ENCODE measurements around the gene CLSTN2.
A peak's percentile ranks its signal among the peaks of the same experiment; 100 is the strongest.

CLSTN2 gene

DNA sequence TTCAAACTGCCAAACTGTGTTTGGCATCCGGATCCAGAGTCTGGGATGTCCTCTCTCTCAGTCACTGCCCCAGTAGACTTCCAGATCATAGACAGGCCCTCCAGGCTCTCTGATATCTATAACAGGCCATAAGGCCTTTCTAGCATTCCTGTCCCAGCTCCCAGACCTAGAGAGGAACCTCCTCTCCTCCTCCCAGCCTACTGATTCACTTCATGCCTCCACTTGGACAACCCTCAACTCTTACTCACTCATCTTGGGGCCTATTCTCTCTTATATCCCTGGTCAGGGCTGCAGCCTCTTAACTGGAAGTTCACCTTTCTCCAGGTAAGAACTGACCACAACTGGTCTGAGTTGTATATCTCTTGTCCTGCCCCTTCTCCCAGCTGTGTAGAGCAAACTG lies 489.2 kb downstream of the CLSTN2 start:
- Histone ChIP-seq H2BK120ac (ENCODE audit: low read depth, low read length) (no peak overlapping the region), H4K8ac (ENCODE audit: low read length) (no peak overlapping the region), H2BK5ac (ENCODE audit: low read depth, low read length, poor library complexity, severe bottlenecking) (peak overlapping the region; percentile 61), H3K4me1 (ENCODE audit: control insufficient read depth, insufficient read depth, low read depth, low read length) (peaks cover 4% of the 10 kb centered on the region), H3K27me3 (ENCODE audit: control insufficient read depth in 1 of 2, insufficient read depth in 1 of 2, low read length in 2 of 2) (peaks cover 0 to under 1% of the 10 kb centered on the region in 2 experiments), H3K9me3 (ENCODE audit: control insufficient read depth, low read length) (no peaks in the 10 kb centered on the region), H3K14ac (ENCODE audit: low read length in 2 of 2) (no peak overlapping the region), H2AFZ (ENCODE audit: low read depth, low read length) (no peak overlapping the region), H2BK12ac (ENCODE audit: low read length in 2 of 2) (no peak overlapping the region), H3K79me1 (replicated peaks; ENCODE audit: low read length, poor library complexity, severe bottlenecking) (no peaks in the 10 kb centered on the region), H3K4me2 (ENCODE audit: low read length, poor library complexity, severe bottlenecking) (no peak overlapping the region), H3K4me3 (ENCODE audit: insufficient read depth in 1 of 2, low read depth in 1 of 2, low read length in 2 of 2) (no peak overlapping the region), H3K27ac (ENCODE audit: low read length, poor library complexity, severe bottlenecking) (peak overlapping the region; percentile 2), H3K23ac (ENCODE audit: low read length in 2 of 2) (no peak overlapping the region), H2BK15ac (ENCODE audit: low read depth, poor library complexity, severe bottlenecking) (no peak overlapping the region), H2AK5ac (ENCODE audit: low read length, severe bottlenecking) (peak overlapping the region; percentile 21), H3K18ac (ENCODE audit: low read depth in 1 of 2, low read length in 2 of 2) (no peak overlapping the region), H3K36me3 (ENCODE audit: control insufficient read depth in 1 of 2, insufficient read depth in 2 of 2, low read depth in 1 of 2, low read length in 2 of 2) (peaks cover 0 to 6% of the 10 kb centered on the region in 2 experiments), H3K9ac (ENCODE audit: low read length) (peak overlapping the region; percentile 39), H4K91ac (ENCODE audit: low read length) (no peak overlapping the region), H3K4ac (ENCODE audit: low read depth in 1 of 2, low read length in 2 of 2) (no peak overlapping the region)
- 90% methylated on average over 1 of the region's 1 CpG for WGBS
- no peak for DNase-seq

DNA sequence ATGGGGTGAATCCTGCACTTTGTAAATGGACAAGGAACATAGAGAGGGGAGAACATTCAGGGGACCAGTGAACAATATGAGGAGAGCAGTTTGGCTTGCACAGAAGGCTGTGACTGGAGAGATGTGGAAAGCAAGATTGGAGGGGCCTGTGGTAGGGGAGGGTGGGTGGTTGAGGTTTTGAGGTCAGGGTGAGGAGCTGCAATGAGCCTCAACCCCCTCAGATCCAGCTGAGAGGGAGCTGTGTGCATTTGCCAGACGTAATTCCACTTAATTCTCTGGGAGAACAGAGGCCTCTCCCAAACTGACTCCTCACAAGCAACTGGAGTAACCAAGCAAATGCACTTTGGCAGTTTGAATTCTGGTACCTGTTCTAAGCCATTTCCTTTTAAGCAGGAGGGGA lies 489.7 kb downstream of the CLSTN2 start:
- Histone ChIP-seq H3K27ac (ENCODE audit: low read length, poor library complexity, severe bottlenecking) (no peak overlapping the region), H3K14ac (ENCODE audit: low read length in 2 of 2) (no peak overlapping the region), H2AK5ac (ENCODE audit: low read length, severe bottlenecking) (peak overlapping the region; percentile 21), H2BK5ac (ENCODE audit: low read depth, low read length, poor library complexity, severe bottlenecking) (no peak overlapping the region), H2BK15ac (ENCODE audit: low read depth, poor library complexity, severe bottlenecking) (no peak overlapping the region), H3K4me2 (ENCODE audit: low read length, poor library complexity, severe bottlenecking) (no peak overlapping the region), H2BK12ac (ENCODE audit: low read length in 2 of 2) (no peak overlapping the region), H3K4me1 (ENCODE audit: control insufficient read depth, insufficient read depth, low read depth, low read length) (peaks cover 4% of the 10 kb centered on the region), H3K18ac (ENCODE audit: low read depth in 1 of 2, low read length in 2 of 2) (no peak overlapping the region), H2BK120ac (ENCODE audit: low read depth, low read length) (no peak overlapping the region), H3K4ac (ENCODE audit: low read depth in 1 of 2, low read length in 2 of 2) (no peak overlapping the region), H3K27me3 (ENCODE audit: control insufficient read depth in 1 of 2, insufficient read depth in 1 of 2, low read length in 2 of 2) (peaks cover 0 to 3% of the 10 kb centered on the region in 2 experiments), H3K23ac (ENCODE audit: low read length in 2 of 2) (no peak overlapping the region), H3K9ac (ENCODE audit: low read length) (no peak overlapping the region), H3K36me3 (ENCODE audit: control insufficient read depth in 1 of 2, insufficient read depth in 2 of 2, low read depth in 1 of 2, low read length in 2 of 2) (peaks cover 0 to 6% of the 10 kb centered on the region in 2 experiments), H3K4me3 (ENCODE audit: insufficient read depth in 1 of 2, low read depth in 1 of 2, low read length in 2 of 2) (no peak overlapping the region), H3K79me1 (replicated peaks; ENCODE audit: low read length, poor library complexity, severe bottlenecking) (no peaks in the 10 kb centered on the region), H4K8ac (ENCODE audit: low read length) (no peak overlapping the region), H4K91ac (ENCODE audit: low read length) (no peak overlapping the region), H2AFZ (ENCODE audit: low read depth, low read length) (no peak overlapping the region), H3K9me3 (ENCODE audit: control insufficient read depth, low read length) (no peaks in the 10 kb centered on the region)
- 53% methylated on average over 1 of the region's 1 CpG for WGBS
- no peak for DNase-seq

DNA sequence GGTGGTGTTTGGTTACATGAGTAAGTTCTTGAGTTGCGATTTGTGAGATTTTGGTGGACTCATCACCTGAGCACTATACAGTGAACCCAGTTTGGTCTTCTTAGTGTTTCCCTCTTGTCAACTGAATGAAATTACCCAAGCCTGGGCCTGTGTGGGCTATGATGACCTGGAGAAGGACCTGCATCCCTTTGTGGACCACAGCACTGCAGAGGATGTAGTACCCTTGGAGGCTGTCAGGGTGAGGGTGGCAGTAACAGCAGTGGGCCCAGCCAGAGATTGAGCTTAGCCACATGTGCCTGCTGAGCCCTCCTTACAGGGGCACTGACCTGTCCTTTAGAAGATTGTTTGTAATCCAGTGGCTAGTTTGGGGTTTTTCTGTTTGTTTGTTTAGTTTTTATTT lies 492.8 kb downstream of the CLSTN2 start:
- no peak overlapping the region for H3K27ac ChIP-seq (ENCODE audit: low read length, poor library complexity, severe bottlenecking)
- WGBS: 100% methylated on average over 1 of the region's 1 CpG
- no peaks in the 10 kb centered on the region for H3K79me1 ChIP-seq (replicated peaks; ENCODE audit: low read length, poor library complexity, severe bottlenecking)
- peak overlapping the region; percentile 1 for H2AK5ac ChIP-seq (ENCODE audit: low read length, severe bottlenecking)
- no peak overlapping the region for H3K4me3 ChIP-seq (ENCODE audit: insufficient read depth in 1 of 2, low read depth in 1 of 2, low read length in 2 of 2)
- no peak overlapping the region for H2BK5ac ChIP-seq (ENCODE audit: low read depth, low read length, poor library complexity, severe bottlenecking)
- no peak overlapping the region for H2AFZ ChIP-seq (ENCODE audit: low read depth, low read length)
- H2BK15ac ChIP-seq (ENCODE audit: low read depth, poor library complexity, severe bottlenecking): no peak overlapping the region
- H3K4me2 ChIP-seq (ENCODE audit: low read length, poor library complexity, severe bottlenecking): no peak overlapping the region
- peaks cover 0 to 6% of the 10 kb centered on the region in 2 experiments for H3K36me3 ChIP-seq (ENCODE audit: control insufficient read depth in 1 of 2, insufficient read depth in 2 of 2, low read depth in 1 of 2, low read length in 2 of 2)
- peaks cover 9% of the 10 kb centered on the region for H3K4me1 ChIP-seq (ENCODE audit: control insufficient read depth, insufficient read depth, low read depth, low read length)
- H2BK120ac ChIP-seq (ENCODE audit: low read depth, low read length): no peak overlapping the region
- no peak overlapping the region for H3K9ac ChIP-seq (ENCODE audit: low read length)
- H3K9me3 ChIP-seq (ENCODE audit: control insufficient read depth, low read length): no peaks in the 10 kb centered on the region
- H4K8ac ChIP-seq (ENCODE audit: low read length): no peak overlapping the region
- no peak overlapping the region for H2BK12ac ChIP-seq (ENCODE audit: low read length in 2 of 2)
- no peak for DNase-seq
- peaks cover 0 to 10% of the 10 kb centered on the region in 2 experiments for H3K27me3 ChIP-seq (ENCODE audit: control insufficient read depth in 1 of 2, insufficient read depth in 1 of 2, low read length in 2 of 2)
- H4K91ac ChIP-seq (ENCODE audit: low read length): no peak overlapping the region
- H3K18ac ChIP-seq (ENCODE audit: low read depth in 1 of 2, low read length in 2 of 2): no peak overlapping the region
- no peak overlapping the region for H3K14ac ChIP-seq (ENCODE audit: low read length in 2 of 2)
- no peak overlapping the region for H3K4ac ChIP-seq (ENCODE audit: low read depth in 1 of 2, low read length in 2 of 2)
- H3K23ac ChIP-seq (ENCODE audit: low read length in 2 of 2): no peak overlapping the region

DNA sequence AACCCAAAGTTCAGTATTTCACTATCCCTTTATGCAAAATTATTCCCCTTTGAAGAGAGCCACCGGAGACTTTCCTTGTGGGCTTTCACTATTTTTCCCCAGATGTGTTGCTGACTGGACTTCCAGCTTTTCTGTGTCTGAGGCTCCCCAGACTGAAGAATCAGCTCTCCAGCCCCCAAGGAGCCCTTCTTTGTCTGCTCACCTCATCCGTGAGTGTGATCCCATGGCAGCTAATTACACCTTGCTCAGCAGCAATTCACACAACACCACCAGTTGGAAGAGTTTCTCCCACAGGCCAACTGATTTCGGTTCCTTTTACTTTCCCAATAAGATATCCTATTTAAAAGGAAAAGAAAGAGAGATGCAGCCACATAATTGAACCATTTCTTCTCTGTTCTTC lies 493.4 kb downstream of the CLSTN2 start:
- Histone ChIP-seq H2AFZ (ENCODE audit: low read depth, low read length) (no peak overlapping the region), H3K79me1 (replicated peaks; ENCODE audit: low read length, poor library complexity, severe bottlenecking) (no peaks in the 10 kb centered on the region), H2BK12ac (ENCODE audit: low read length in 2 of 2) (no peak overlapping the region), H3K9ac (ENCODE audit: low read length) (no peak overlapping the region), H3K4me2 (ENCODE audit: low read length, poor library complexity, severe bottlenecking) (no peak overlapping the region), H3K27me3 (ENCODE audit: control insufficient read depth in 1 of 2, insufficient read depth in 1 of 2, low read length in 2 of 2) (peaks cover 0 to 10% of the 10 kb centered on the region in 2 experiments), H4K91ac (ENCODE audit: low read length) (no peak overlapping the region), H3K27ac (ENCODE audit: low read length, poor library complexity, severe bottlenecking) (no peak overlapping the region), H3K9me3 (ENCODE audit: control insufficient read depth, low read length) (no peaks in the 10 kb centered on the region), H2BK120ac (ENCODE audit: low read depth, low read length) (no peak overlapping the region), H3K4me3 (ENCODE audit: insufficient read depth in 1 of 2, low read depth in 1 of 2, low read length in 2 of 2) (no peak overlapping the region), H3K23ac (ENCODE audit: low read length in 2 of 2) (no peak overlapping the region), H4K8ac (ENCODE audit: low read length) (no peak overlapping the region), H3K4me1 (ENCODE audit: control insufficient read depth, insufficient read depth, low read depth, low read length) (peaks cover 7% of the 10 kb centered on the region), H2AK5ac (ENCODE audit: low read length, severe bottlenecking) (peak overlapping the region; percentile 71), H2BK15ac (ENCODE audit: low read depth, poor library complexity, severe bottlenecking) (no peak overlapping the region), H3K14ac (ENCODE audit: low read length in 2 of 2) (no peak overlapping the region), H3K18ac (ENCODE audit: low read depth in 1 of 2, low read length in 2 of 2) (no peak overlapping the region), H3K36me3 (ENCODE audit: control insufficient read depth in 1 of 2, insufficient read depth in 2 of 2, low read depth in 1 of 2, low read length in 2 of 2) (peaks cover 0 to 6% of the 10 kb centered on the region in 2 experiments), H3K4ac (ENCODE audit: low read depth in 1 of 2, low read length in 2 of 2) (no peak overlapping the region), H2BK5ac (ENCODE audit: low read depth, low read length, poor library complexity, severe bottlenecking) (no peak overlapping the region)
- WGBS: 73% methylated on average over 3 of the region's 3 CpGs
- no peak for DNase-seq
